Right lobe of liver (tissue), 4 donors: ENCODE data around the gene PSMG3.

Experiments used
- CTCF ChIP-seq, 4 donors: fragments of 200-600 bp in 3 of 4; fragments of 450-650 bp in 1 of 4; IDR thresholded peaks; one replicate each; pipeline versions ENCODE4 v1.5.1 to v1.8.0; 2016 to 2022; ENCODE audit warnings: antibody characterized with exemption in 4 of 4, mild to moderate bottlenecking in 2 of 4
- POLR2A ChIP-seq: fragments of 450-650 bp; IDR thresholded peaks from one replicate; pipeline ENCODE4 v1.6.1; 2017; ENCODE audit warnings: antibody characterized with exemption, mild to moderate bottlenecking
- donor health status: DM: no; HTN: no; CAD: no.
- donor health status: DM: no; HTN: no; CAD: no.
- donor health status: DM: no; HTN: yes; CAD: no.

DNA sequence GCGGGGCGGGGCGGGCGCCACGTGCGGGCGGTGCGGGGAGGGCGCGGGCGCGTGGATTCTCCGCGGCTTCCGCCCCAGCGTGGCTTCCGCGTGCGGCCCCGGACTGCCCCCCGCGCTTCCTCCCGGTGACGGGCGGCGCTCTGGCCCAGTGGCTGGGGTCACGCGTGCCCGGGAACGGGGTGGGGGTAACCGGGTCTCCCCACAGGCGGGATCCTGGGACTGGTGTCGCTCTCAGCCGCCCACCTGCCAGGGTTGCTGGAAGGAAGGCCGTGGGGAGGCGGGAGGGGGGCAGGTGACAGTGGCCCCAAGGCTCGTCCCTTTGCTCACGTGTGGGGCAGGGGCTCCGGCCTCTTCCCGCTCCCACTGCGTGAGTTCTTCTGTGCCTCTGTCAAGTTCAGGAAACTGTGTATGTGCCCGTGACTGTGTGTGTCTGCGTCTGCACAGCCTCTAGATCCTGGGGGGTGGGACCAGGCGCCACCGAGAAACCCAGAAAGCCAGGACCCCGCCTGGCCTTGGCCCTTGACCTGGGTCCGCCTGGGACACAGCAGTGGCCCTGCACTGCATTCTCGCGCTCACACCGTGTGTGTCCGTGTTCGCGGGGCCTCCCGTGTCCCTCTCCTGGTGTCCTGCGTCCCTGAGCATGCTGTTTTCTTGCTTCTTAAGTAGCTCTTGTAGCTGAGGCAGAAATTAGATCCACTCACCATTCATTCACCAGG lies 38.4 kb downstream of the PSMG3 start:
- TF ChIP-seq CTCF (IDR thresholded peaks at IDR 0.05) (no peak), POLR2A (peak; percentile 63)
